Measurements from ENCODE around the gene RAD23A.

DNA sequence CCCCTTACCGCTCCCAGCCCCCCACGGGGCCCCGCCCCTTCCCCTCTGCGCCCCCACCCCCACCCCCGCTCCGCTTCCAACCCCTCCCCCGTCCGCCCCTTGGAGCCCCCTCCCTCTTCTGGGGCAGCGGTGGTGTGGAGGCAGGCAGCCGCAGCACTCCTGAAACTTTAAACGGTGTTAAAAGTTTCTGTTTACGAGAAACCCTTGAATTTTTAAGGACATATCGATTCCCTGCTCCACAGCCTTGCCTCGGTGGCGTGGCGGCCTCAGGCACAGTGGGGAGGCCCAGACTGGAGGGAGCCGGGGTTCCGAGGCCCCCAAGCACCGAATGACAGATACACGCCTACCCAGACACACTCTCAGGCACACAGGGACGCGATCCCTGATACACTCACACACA lies 44.8 kb downstream of the RAD23A start:
- TF ChIP-seq, protein P1, sequence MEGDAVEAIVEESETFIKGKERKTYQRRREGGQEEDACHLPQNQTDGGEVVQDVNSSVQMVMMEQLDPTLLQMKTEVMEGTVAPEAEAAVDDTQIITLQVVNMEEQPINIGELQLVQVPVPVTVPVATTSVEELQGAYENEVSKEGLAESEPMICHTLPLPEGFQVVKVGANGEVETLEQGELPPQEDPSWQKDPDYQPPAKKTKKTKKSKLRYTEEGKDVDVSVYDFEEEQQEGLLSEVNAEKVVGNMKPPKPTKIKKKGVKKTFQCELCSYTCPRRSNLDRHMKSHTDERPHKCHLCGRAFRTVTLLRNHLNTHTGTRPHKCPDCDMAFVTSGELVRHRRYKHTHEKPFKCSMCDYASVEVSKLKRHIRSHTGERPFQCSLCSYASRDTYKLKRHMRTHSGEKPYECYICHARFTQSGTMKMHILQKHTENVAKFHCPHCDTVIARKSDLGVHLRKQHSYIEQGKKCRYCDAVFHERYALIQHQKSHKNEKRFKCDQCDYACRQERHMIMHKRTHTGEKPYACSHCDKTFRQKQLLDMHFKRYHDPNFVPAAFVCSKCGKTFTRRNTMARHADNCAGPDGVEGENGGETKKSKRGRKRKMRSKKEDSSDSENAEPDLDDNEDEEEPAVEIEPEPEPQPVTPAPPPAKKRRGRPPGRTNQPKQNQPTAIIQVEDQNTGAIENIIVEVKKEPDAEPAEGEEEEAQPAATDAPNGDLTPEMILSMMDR (IDR thresholded peaks at IDR 0.05; ENCODE audit: poor library complexity, severe bottlenecking), result no peak
- TF ChIP-seq RAD21 (conservative IDR thresholded peaks at IDR 0.05), result no peak
- TF ChIP-seq POLR2AphosphoS5 (IDR thresholded peaks at IDR 0.05), result no peak
- no peak for TF ChIP-seq EZH2 (IDR thresholded peaks at IDR 0.05; ENCODE audit: borderline replicate concordance, insufficient read depth, low read length, poor library complexity, severe bottlenecking)
